Putamen (tissue), 1 donor: ENCODE data around the gene TDP1.

Experiments used
- DNase-seq: peaks from one replicate; pipeline ENCODE4 v3.0.0-alpha.2; 2016; ENCODE audit warnings: low spot score

Gene TDP1

GRCh38 chr14:89941830-89942377, 13.8 kb upstream of the TDP1 start:
- no peak for DNase-seq

GRCh38 chr14:89947344-89947743, 8.4 kb upstream of the TDP1 start:
- no peak for DNase-seq

GRCh38 chr14:89952576-89952975, 3.2 kb upstream of the TDP1 start:
- DNase-seq = no peak

DNA sequence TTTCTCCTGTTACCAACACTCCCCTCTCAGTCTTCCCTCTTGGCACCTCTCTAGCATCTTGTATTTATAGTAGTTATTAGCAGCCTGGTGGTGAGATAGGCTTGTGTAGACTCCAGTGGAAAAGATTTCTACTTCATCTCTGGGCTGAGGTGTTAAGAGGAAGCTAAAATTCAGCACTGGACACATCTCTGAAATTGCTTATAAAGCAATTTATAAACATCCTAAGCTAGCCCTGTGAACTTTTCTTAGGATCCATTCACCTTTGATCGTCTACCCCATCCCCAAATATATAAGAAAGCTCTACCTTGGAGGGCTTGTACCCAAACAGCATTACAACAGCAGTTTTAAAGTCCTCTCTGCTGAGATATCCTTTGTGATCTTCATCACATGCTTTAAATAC, 2.1 kb upstream of the TDP1 start:
- no peak for DNase-seq

DNA sequence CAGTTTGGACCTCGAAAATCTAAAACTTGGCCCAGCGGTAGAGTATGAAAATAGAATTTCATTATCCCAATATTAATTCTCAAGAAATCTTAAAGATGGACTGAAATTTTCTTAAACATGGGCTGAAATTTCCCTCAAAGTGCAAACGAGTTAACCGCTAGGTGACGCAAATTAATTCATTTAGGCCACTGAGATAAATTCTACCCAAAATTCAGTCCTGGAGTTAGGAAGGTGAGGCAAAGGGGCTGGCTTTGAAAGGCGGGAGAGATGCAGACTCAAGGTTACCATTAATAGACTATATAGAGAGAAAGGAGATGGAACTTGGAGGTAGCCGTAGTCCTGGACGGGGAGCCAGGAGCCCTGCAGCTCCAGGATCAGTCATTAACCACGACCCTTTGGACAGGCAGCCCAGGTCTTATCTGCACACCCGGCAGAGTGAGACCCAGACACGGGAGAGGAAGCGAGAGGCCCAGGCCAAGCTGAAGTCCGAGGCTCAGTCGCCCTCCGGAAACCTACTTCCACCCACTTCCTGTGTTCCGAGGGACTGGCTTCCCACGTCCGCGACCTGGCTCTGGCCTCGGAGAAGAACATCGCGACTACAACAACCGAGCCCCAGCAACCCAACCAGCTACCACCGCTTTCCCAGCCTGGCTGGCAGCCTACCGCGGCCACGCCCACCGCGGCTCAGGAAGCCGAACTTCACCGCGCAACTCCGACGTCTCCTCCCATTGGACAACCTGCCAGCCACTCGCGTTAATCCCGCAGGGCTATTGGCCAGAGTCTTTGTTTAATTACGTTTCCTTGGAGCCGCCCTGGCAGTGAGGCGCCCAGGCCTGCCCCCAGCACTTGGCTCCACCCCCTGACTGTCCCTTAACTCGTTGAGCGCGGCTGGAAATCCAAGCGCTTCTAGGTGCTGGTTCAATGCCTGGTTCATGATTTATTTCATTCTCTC, 1.4 kb upstream of the TDP1 start, which contains the start of gene EFCAB11:
Gene EFCAB11, minus strand, starts transcription at position 661 of the 952 bp plus-strand sequence. Its CDS starts 70 bp downstream, at position 591.
- peak; percentile 99 for DNase-seq

DNA sequence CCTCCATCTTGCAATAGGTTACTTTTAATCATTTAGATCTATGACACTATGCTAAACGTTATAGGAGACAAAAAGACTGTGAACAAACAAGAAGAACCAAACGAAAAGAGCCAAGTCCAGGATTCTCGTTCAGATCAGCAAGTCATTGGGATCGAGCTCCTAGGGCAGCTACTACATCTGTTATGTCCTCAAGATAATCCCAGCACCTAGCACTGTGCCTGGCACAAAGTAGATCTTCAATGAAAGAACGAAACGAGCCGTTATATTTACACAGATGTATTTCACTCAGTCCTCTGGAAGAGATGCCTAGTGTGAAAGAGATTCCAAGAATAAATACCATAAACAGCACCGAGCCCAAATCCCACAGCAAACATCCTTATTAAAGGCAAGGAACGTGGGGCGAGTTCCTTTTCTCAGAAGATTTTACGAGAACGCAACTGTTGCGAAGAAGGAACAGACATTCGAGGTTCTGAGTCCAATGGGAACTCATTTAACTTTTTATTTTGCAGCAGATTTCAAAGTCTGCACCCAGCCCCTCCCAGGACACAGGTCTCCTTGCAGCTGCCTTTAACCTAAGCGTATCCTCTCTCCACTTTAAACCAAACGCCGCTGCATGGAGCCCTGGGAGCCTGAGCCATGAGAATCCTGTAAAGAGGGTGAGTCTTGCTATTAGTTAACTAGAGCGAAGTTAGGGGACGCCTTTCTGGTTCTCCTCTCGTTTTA, 544 bp upstream of the TDP1 start:
- no peak for DNase-seq

- no peak for DNase-seq
These were observed 908 bp downstream of the TDP1 start for GRCh38 chr14:89956661-89957009.

DNA sequence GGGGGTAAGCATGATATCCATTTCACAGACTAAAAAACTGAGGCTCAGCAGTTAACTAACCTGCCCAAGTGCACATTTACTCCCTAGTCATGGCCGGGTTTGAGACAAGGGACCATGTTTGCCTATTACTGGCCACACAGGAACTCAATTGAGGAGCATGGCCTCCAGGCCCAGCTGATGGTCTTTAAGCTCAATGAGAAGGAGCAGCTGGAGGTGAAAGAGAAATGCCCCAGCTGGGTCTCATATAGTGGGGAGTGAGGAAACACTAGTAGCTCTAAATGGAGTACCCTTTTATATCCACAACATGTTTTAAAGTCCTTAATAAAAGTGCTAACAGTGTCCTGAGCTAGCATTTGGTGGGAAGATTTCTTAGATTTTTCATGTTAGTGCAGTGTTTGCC, 1.6 kb downstream of the TDP1 start:
- no peak for DNase-seq

GRCh38 chr14:89957791-89958190, 2.1 kb downstream of the TDP1 start:
- no peak for DNase-seq

GRCh38 chr14:89958966-89959365, 3.2 kb downstream of the TDP1 start:
- DNase-seq = no peak

- DNase-seq = no peak
These were observed 4.2 kb downstream of the TDP1 start for GRCh38 chr14:89959853-89960445.

DNA sequence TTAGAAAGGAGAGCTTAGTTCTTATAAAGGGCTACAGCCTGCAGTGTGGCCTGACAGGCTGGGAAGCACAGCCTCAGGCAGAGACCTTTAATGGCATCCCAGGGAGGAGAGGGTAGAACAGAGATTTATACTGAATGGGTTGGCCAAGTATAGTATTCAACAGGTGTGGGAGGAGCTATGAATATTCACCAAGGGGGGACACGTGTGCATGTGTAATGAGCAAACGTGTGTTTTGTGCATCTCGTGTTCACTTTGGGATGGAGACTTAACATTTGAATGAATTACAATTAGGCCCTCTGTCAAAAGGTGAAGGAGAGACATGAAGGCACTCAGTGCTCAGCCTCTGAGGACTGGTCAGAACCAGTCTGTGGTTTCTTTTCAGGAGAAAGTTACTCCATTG, 5.2 kb downstream of the TDP1 start:
- DNase-seq = no peak

DNA sequence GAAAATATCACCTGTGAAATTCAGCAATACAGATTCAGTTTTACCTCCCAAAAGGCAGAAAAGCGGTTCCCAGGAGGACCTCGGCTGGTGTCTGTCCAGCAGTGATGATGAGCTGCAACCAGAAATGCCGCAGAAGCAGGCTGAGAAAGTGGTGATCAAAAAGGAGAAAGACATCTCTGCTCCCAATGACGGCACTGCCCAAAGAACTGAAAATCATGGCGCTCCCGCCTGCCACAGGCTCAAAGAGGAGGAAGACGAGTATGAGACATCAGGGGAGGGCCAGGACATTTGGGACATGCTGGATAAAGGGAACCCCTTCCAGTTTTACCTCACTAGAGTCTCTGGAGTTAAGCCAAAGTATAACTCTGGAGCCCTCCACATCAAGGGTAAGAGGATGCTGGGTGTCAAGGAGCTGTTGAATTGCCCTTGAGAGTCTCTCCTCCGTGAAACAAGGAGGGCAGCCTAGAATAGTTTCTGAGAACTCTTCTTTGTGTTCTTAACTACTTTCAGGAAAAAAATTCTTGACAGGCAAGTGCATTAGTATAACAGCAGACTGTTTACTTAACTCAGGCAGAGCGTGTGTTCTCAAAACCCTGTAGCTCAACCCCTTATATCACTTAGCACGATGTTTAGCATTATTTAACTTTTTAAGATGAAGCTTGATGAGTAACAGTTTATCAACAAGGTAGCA, 7.7 kb downstream of the TDP1 start:
- no peak for DNase-seq

DNA sequence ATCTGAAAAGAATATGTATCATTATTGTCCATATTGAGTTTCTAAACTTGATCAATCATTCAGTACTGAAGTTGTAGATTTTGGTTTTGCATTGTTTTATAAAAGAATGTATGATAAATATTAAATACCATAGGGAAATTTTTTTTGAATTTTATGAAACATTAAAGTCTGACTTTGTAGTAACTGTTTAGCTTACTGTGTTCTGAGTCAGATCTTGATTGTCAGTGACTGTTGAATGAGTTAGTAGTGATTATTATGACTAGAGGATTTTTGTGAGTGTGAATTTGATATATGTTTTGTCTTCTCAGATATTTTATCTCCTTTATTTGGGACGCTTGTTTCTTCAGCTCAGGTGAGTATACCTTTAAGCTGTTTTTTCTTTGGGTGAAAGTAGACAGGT, 10.1 kb downstream of the TDP1 start:
- DNase-seq = no peak

DNA sequence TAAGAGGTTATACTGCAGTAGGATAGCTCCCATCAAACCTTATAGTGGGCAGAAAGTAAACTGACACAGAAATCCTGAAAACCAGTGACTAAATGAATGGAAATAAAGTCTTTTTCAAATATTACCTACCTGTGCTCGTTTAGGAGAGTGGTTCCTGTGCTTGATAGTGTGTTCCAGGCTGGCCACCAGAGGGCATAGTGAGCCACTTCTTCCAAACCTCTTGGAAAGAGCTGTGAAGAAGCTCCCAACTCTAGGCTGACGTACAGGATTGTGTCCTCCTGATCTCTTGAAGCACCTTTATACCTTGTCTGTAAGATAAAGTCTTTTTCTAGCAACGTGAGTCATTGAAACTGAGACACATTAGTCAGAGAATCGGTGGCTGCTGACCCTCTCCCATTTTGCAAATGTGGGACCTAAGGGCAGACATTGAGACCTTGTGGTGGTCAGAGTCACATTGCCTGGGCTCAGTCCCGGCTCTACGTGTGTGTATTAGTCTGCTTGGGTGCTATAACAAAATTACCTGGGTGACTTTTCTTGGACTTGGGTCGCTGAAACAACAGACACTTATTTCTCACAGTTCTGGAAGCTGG, 17.6 kb downstream of the TDP1 start:
- DNase-seq = peak; percentile 78

GRCh38 chr14:89977668-89978067, 21.9 kb downstream of the TDP1 start:
- peak; percentile 80 for DNase-seq

DNA sequence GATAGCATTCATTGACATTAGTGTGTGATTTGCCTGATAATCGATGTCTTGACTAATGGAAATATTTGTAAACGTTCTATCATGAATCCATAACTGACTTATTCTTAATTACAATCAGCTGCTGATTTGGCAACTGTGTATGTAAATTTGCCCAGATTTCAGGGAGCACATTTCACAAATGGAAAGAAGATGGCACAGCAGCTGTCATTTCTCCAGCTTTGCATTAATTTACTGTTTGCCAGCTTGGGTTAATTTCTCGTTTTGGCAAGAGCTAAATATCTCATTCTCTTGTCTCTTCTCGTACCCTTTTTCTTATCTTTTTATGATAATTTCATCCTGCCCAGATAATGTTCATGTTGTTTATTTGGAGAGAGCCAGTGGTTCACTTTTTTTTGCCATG, 22.9 kb downstream of the TDP1 start:
- DNase-seq = no peak

GRCh38 chr14:89983375-89983774, 27.6 kb downstream of the TDP1 start:
- DNase-seq = no peak

DNA sequence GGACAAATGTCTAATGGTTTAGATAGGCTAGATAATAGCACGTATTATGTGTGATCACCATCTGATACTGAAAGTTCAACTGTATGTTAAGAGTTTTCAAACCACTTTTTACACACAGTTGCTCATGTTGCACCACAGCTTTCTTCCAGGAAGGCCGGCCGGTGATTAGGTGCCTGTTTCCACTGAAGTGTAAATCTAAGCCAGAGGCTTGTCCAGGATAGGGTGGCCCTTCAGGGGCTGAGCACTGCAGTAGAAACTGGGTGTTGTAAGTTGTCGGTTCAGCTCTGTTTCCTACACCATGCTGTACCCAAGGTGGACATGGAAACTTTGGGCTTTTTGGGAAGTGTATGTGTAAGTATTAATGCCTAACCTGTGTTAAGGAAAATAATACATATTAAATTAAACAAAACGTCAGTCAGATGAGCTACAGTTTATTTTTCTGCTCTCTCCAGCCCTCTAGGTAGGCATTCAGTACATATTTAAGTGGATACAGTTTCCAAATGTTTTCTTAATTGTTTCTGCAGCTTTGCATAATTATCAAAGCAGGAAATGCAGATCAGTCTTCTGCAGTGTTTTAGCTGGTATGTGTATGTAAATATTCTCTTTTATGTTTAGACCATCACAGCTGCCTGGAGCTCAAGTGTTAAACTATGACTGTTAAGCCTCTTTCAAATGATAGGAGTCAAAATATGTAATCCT, 30.9 kb downstream of the TDP1 start:
- DNase-seq = no peak

DNA sequence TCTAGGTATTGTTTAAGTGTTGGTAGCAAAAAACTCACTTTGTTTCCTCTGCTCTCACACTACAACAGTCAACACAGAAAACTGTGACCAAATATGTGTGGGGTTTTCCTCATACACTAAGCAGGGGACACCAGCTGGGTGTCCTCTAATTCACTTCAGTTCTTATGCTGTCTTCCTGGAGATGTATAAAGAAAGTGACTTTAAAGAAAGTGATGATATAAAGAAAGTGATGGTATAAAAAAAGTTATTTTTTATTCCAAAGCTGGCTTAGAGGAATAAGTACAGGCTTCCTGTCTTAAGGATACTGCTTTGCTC, 31.4 kb downstream of the TDP1 start:
- no peak for DNase-seq

- DNase-seq = no peak
These were observed 33.1 kb downstream of the TDP1 start for GRCh38 chr14:89988787-89989186.
